Measurements from ENCODE around the gene ARMC7.

Gene ARMC7

DNA sequence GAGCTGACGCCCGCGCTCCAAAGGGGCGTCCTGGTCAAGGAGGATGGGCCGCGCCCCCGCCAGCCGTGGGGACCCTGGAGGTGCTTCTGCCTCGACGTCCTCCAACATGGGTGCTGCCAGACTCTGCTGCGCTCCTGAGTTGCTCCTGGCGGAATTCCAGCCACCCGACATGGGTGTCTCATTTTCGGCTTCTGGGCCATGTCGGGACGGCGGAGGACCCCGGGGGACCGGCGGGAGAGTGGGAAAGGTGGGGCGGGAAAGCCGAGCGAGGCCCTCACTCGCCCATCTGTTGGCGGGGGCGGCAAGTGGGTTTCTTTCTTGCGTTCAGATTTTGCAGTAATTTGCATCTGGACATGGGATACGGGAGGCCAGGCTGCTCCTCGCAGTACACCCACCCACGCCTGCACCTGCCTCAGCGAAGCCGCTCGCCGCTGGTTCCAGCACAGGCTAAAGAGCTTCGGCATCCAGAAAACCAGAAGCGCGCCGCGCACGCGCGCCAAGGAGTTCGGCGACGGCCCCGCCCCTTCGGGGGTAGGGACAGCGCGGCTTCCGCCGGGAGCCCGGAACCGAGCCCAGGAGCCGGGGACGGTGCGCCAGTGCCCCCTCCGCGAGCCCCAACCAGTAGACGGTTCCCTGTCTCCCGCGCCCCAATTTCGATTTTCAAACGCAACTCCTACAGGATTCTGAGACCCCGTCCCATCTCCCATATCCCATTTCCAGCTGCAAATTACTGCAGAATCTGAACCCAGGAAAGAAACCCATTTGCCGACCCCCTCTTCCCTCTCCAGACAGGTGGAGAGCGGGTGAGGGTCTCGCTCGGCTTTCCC, at the start of gene ARMC7:
Gene ARMC7, plus strand, starts transcription at position 563 of the 827 bp plus-strand sequence. CDS start 320 bp downstream, outside the sequence.
- peak; percentile 79 for DNase-seq (ENCODE audit: low read depth)
- peak within 1 kb of the TSS; percentile 87 for H3K4me3 ChIP-seq (replicated peaks; ENCODE audit: low read depth, low read length)
- TF ChIP-seq CTCF (IDR thresholded peaks at IDR 0.05; ENCODE audit: low read length, missing control alignments) = no peak

DNA sequence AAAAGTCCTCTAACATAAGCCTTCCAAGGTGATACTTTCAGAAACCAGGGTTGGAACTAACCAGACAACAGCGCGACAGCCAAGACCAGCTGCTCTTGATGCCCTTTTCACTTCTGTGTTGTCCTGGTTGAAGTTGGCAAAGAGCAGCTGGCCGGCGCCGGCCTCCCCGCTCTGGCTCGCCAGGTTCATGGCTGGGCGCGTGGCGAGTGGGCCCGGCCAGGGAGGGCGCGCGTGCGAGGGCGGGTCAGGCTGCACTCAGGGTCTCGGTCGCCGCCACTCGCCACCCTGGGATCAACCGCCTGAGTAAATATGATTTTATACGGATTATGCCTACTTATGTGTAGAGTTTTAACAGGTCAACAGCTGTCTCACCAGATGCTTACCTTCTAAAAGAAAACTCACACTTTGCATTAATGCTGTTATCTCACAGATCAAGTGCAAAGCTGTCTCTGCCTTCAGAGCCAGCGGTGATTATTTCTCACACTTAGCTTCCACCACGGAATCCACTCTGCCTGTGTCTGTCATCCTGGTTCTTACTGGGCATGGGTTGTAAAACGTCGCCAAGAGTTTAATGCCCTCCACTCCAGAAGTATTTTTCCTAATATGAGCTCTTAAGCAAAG, 49.2 kb upstream of the ARMC7 start:
- no peak for DNase-seq (ENCODE audit: low read depth)
- TF ChIP-seq CTCF (IDR thresholded peaks at IDR 0.05; ENCODE audit: low read length, missing control alignments) = no peak
- H3K4me3 ChIP-seq (replicated peaks; ENCODE audit: low read depth, low read length) = no peak overlapping the region

DNA sequence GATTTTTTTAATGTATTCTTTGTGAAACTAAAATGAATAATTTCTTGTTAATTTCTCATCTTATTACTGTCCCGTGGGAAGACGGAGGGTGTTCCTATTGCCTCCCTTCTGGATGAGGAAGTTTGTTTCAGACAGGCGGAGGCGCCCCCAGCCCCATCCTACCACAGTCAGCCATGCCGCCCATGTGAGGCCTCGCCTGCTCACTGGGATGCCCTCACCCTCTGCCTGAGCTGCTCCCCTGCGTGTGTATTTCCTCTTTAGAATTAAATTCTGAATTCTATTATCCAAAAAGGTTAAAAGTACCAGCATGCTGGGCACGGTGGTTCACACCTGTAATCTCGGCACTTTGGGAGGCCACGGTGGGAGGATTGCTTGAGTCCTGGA, 48.7 kb upstream of the ARMC7 start:
- no peak overlapping the region for H3K4me3 ChIP-seq (replicated peaks; ENCODE audit: low read depth, low read length)
- DNase-seq (ENCODE audit: low read depth) = no peak
- TF ChIP-seq CTCF (IDR thresholded peaks at IDR 0.05; ENCODE audit: low read length, missing control alignments) = no peak

GRCh38 chr17:75061618-75062017, 48.2 kb upstream of the ARMC7 start:
- no peak for TF ChIP-seq CTCF (IDR thresholded peaks at IDR 0.05; ENCODE audit: low read length, missing control alignments)
- DNase-seq (ENCODE audit: low read depth) = no peak
- no peak overlapping the region for H3K4me3 ChIP-seq (replicated peaks; ENCODE audit: low read depth, low read length)

DNA sequence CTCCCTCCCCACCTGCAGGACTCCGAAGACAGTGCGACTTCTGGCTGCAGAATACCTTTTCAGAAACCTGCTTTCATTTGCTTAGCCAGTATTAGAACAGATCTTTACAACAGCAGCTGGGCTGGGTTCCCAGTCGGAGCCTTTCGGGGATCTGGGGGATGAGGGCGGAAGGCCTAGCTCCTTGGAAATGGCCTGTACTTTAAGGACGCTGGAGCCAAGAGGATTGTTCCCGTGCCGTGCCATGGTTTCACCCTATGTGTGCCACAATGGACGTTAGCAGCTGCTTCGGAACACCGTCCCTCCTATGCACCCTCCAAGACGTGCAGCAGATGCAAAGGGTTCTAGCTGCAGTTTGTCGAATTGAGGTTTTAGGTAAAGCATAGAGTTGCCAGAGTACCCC, 46.6 kb upstream of the ARMC7 start:
- no peak for DNase-seq (ENCODE audit: low read depth)
- no peak overlapping the region for H3K4me3 ChIP-seq (replicated peaks; ENCODE audit: low read depth, low read length)
- TF ChIP-seq CTCF (IDR thresholded peaks at IDR 0.05; ENCODE audit: low read length, missing control alignments) = no peak

DNA sequence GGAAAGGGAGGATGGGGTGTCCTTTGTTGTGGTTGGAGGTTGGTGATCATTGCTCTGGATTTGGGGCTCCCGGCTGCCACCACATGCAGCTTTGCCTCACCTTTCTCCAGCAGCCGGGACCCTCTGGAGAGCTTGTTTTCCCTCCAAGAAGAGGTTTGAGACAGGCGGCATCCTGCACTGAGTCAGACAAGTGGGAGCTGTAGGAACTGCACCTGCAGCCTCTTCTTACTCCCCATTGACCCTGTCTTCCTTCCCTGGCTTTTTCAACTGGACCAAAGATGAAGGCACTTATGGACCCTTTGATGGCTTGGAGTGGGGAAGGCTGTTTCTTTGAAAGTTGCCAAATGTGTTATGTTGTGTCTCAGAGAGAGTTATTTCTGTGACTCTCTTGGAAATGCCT, 46.1 kb upstream of the ARMC7 start:
- no peak for DNase-seq (ENCODE audit: low read depth)
- no peak overlapping the region for H3K4me3 ChIP-seq (replicated peaks; ENCODE audit: low read depth, low read length)
- TF ChIP-seq CTCF (IDR thresholded peaks at IDR 0.05; ENCODE audit: low read length, missing control alignments) = no peak

Measured in fibroblast of pulmonary artery (primary cell).